ENCODE measurements around the gene PLOD3.

GRCh38 chr7:101186194-101186593 lies 31.2 kb downstream of the PLOD3 start:
- TF ChIP-seq CTCF (IDR thresholded peaks at IDR 0.05; ENCODE audit: insufficient read depth, low read length, poor library complexity, severe bottlenecking) = no peak
- TF ChIP-seq EZH2phosphoT487 (conservative IDR thresholded peaks at IDR 0.05; ENCODE audit: low read length) = no peak

Measured in SU-DHL-6 (cell line).